Measurements from ENCODE around the gene CD24.

The CD24 gene

DNA sequence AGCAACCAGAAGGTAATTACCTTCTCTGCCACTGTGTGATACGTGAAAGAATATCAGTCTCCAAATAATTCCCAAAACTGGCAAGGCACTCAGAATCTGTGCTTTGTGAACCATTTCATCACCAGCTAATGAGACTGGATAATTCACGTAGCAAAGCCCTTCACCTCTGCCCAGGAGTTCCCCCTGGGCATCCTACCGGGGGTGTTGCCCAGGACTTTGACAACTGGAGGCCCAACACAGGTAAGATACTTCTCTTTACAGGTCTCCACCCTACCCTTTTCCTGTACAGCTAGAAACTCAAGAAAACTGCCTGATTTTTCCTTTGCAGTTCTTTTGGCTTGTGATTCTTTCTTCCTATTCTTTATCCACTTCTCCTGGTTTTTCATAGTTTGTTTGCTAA lies 2.7 kb upstream of the CD24 start:
- TF ChIP-seq REST (IDR thresholded peaks at IDR 0.05; ENCODE audit: insufficient replicate concordance, low read depth) (no peak), GABPA (IDR thresholded peaks at IDR 0.05; ENCODE audit: low read depth) (no peak), SPI1 (IDR thresholded peaks at IDR 0.05; ENCODE audit: borderline replicate concordance, low read depth) (no peak), POLR2AphosphoS5 (IDR thresholded peaks at IDR 0.05; ENCODE audit: low read depth) (no peak)
- TF ChIP-seq, protein P1, sequence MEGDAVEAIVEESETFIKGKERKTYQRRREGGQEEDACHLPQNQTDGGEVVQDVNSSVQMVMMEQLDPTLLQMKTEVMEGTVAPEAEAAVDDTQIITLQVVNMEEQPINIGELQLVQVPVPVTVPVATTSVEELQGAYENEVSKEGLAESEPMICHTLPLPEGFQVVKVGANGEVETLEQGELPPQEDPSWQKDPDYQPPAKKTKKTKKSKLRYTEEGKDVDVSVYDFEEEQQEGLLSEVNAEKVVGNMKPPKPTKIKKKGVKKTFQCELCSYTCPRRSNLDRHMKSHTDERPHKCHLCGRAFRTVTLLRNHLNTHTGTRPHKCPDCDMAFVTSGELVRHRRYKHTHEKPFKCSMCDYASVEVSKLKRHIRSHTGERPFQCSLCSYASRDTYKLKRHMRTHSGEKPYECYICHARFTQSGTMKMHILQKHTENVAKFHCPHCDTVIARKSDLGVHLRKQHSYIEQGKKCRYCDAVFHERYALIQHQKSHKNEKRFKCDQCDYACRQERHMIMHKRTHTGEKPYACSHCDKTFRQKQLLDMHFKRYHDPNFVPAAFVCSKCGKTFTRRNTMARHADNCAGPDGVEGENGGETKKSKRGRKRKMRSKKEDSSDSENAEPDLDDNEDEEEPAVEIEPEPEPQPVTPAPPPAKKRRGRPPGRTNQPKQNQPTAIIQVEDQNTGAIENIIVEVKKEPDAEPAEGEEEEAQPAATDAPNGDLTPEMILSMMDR (IDR thresholded peaks at IDR 0.05; ENCODE audit: insufficient read depth, low read length): no peak
- Histone ChIP-seq H3K27ac (replicated peaks) (no peak overlapping the region), H3K27me3 (ENCODE audit: insufficient read depth, poor library complexity, severe bottlenecking) (peaks cover 24% of the 10 kb centered on the region), H3K4me3 (replicated peaks; ENCODE audit: insufficient read depth, low read length) (no peak overlapping the region)
- no peak for DNase-seq (ENCODE audit: low read depth in 1 of 2, low spot score in 1 of 2)

DNA sequence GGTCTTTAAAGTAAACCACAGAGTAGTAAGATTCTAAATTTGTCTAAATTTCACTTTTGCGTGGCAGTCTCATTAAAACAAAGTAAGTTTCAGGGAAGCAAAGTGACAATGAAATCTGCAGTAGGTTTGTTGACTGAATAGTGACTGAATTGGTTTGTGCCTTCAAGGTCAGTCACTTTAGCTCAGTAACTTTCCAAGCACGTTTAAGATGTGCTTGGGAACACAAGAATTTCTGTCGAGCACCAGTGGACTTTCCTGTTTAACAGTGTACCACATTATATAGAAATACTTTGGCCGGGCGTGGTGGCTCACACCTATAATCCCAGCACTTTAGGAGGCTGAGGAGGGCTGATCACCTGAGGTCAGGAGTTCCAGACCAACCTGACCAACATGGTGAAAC lies 1.7 kb upstream of the CD24 start:
- H3K27me3 ChIP-seq (ENCODE audit: insufficient read depth, poor library complexity, severe bottlenecking): peaks cover 26% of the 10 kb centered on the region
- H3K27ac ChIP-seq (replicated peaks): no peak overlapping the region
- no peak overlapping the region for H3K4me3 ChIP-seq (replicated peaks; ENCODE audit: insufficient read depth, low read length)
- no peak for TF ChIP-seq POLR2AphosphoS5 (IDR thresholded peaks at IDR 0.05; ENCODE audit: low read depth)
- no peak for TF ChIP-seq REST (IDR thresholded peaks at IDR 0.05; ENCODE audit: insufficient replicate concordance, low read depth)
- TF ChIP-seq GABPA (IDR thresholded peaks at IDR 0.05; ENCODE audit: low read depth): no peak
- no peak for TF ChIP-seq SPI1 (IDR thresholded peaks at IDR 0.05; ENCODE audit: borderline replicate concordance, low read depth)
- TF ChIP-seq, protein P1 (IDR thresholded peaks at IDR 0.05; ENCODE audit: insufficient read depth, low read length): no peak
- no peak for DNase-seq (ENCODE audit: low read depth in 1 of 2, low spot score in 1 of 2)

DNA sequence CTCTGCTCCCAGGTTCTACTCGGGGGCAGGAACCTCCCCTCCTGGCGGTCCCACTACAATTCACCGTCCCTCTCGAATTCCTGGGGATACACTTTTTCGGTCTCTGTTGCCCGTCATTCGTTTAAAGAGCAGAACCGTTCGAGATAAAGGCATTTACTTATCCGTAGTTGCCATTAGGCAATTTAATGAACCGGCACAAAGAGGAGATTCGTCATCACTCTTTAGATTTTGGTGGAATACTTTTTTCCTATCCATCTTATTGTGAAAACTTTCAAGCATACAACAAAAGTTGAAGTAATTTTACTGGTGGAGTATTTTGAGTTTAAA lies 1.2 kb upstream of the CD24 start:
- TF ChIP-seq GABPA (IDR thresholded peaks at IDR 0.05; ENCODE audit: low read depth) (no peak), REST (IDR thresholded peaks at IDR 0.05; ENCODE audit: insufficient replicate concordance, low read depth) (no peak), POLR2AphosphoS5 (IDR thresholded peaks at IDR 0.05; ENCODE audit: low read depth) (no peak), SPI1 (IDR thresholded peaks at IDR 0.05; ENCODE audit: borderline replicate concordance, low read depth) (no peak)
- TF ChIP-seq, protein P1 (IDR thresholded peaks at IDR 0.05; ENCODE audit: insufficient read depth, low read length): no peak
- H3K27ac ChIP-seq (replicated peaks): 0 out of 2 replicates have a peak overlapping the region, but pooled peaks have one; percentile 8
- H3K4me3 ChIP-seq (replicated peaks; ENCODE audit: insufficient read depth, low read length): peak overlapping the region; percentile 70
- DNase-seq (ENCODE audit: low read depth in 1 of 2, low spot score in 1 of 2): no peak
- peaks cover 26% of the 10 kb centered on the region for H3K27me3 ChIP-seq (ENCODE audit: insufficient read depth, poor library complexity, severe bottlenecking)
